GM12878 (cell line): Measurements from ENCODE around the gene MTHFD1L. TPM values are rescaled to one million over a fixed set of nuclear protein-coding genes. Genes with fewer than 3 reads are reported as not detected.

ENCODE experiments used
- ATAC-seq: fragments of 200-7000 bp; cut with Tn5 transposase; 3 replicates; pipeline ENCODE4 v1.9.1; 2020; ENCODE audit warnings: mild to moderate bottlenecking, moderate library complexity
- BruUV-seq: library from RNA; stranded (reverse); fragments of 400-500 nt; replicated peaks from 2 replicates; lab custom pipeline; 2021; lab: Mats Ljungman, UMichigan
- CTCF ChIA-PET: fragments of 300-600 bp; sonication (Branson Sonifier 250); formaldehyde crosslinking; extraction: SDS; loops from one replicate; lab custom pipeline; 2021; ENCODE audit warnings: inconsistent platforms; lab: Yijun Ruan, JAX
- POLR2A ChIA-PET: fragments of 350-600 bp; formaldehyde crosslinking; extraction: SDS; loops from one replicate; lab custom pipeline; 2021; ENCODE audit warnings: inconsistent platforms; lab: Charles Lee
- RAD21 ChIA-PET: fragments of 300-600 bp; sonication (Branson Sonifier 250); formaldehyde crosslinking; loops from one replicate; lab custom pipeline; 2023; ENCODE audit warnings: antibody characterized with exemption; ENCODE audit not compliant: unreplicated experiment; lab: Charles Lee
- SMC1A ChIA-PET: fragments of 300-600 bp; sonication (Branson Sonifier 250); formaldehyde crosslinking; loops from one replicate; lab custom pipeline; 2023; ENCODE audit not compliant: unreplicated experiment, uncharacterized antibody; lab: Charles Lee
- DNase-seq: peaks from one replicate; pipeline ENCODE4 v3.0.0-alpha.2; 2011; ENCODE audit warnings: low read depth, low spot score
- FAIRE-seq: peaks from 3 replicates; lab custom pipeline; 2011; peaks lifted over from hg19 to GRCh38; lab: Jason Lieb, UNC
- H2AFZ ChIP-seq: 2 replicates; pipeline ENCODE4 v1.6.0; 2011; ENCODE audit warnings: low read depth, low read length, control low read depth; ENCODE audit not compliant: control insufficient read depth
- H3K27ac ChIP-seq: 2 replicates; pipeline ENCODE4 v1.5.1; 2011; ENCODE audit warnings: control low read depth; ENCODE audit not compliant: control insufficient read depth, insufficient read depth
- H3K27me3 ChIP-seq, 2 experiments: replicated peaks in 1 of 2; 2 replicates each; pipeline versions ENCODE4 v1.6.0 to v1.6.1; 2011; ENCODE audit warnings: low read length in 1 of 2; ENCODE audit not compliant: control insufficient read depth in 2 of 2, insufficient read depth in 2 of 2
- H3K36me3 ChIP-seq, 2 experiments: 2 replicates each; pipeline ENCODE4 v1.5.1; 2011; ENCODE audit warnings: low read length in 1 of 2; ENCODE audit not compliant: control insufficient read depth in 2 of 2, insufficient read depth in 2 of 2
- H3K4me1 ChIP-seq: 2 replicates; pipeline ENCODE4 v1.6.1; 2011; ENCODE audit warnings: mild to moderate bottlenecking, low read length, moderate library complexity, mixed read lengths; ENCODE audit not compliant: control insufficient read depth, insufficient read depth
- H3K4me2 ChIP-seq: 2 replicates; pipeline ENCODE4 v1.6.0; 2011; ENCODE audit warnings: control low read depth; ENCODE audit not compliant: control insufficient read depth, insufficient read depth
- H3K4me3 ChIP-seq: fragments of 200-600 bp; sonication (generic); 2 replicates; pipeline ENCODE4 v1.5.1; 2016
- H3K79me2 ChIP-seq: 2 replicates; pipeline ENCODE4 v1.6.0; 2011; ENCODE audit warnings: low read length; ENCODE audit not compliant: control insufficient read depth, insufficient read depth
- H3K9ac ChIP-seq: 2 replicates; pipeline ENCODE4 v1.8.0; 2011; ENCODE audit warnings: low read length, control low read depth, mixed read lengths; ENCODE audit not compliant: control insufficient read depth, insufficient read depth
- H3K9me3 ChIP-seq: replicated peaks from 3 replicates; pipeline ENCODE4 v1.5.1; 2011; ENCODE audit warnings: mild to moderate bottlenecking, low read length; ENCODE audit not compliant: control insufficient read depth, insufficient read depth
- H4K20me1 ChIP-seq: 2 replicates; pipeline ENCODE4 v1.6.0; 2011; ENCODE audit not compliant: control insufficient read depth, insufficient read depth
- EGR1 ChIP-seq, 2 experiments: IDR thresholded peaks; 1 replicate in 1 of 2; 2 replicates in 1 of 2; pipeline ENCODE4 v1.6.1; 2011 to 2012; ENCODE audit warnings: low read depth in 2 of 2, low read length in 2 of 2, borderline replicate concordance in 1 of 2, mild to moderate bottlenecking in 1 of 2, moderate library complexity in 1 of 2
- GATAD2B ChIP-seq: fragments of 450-650 bp; conservative IDR thresholded peaks from 2 replicates; pipeline ENCODE4 v1.6.1; 2017; ENCODE audit warnings: low read depth, mild to moderate bottlenecking, moderate library complexity
- HDAC2 ChIP-seq: fragments of 200-600 bp; sonication (generic); IDR thresholded peaks from 2 replicates; pipeline ENCODE4 v1.6.1; 2017
- MEF2B ChIP-seq: fragments of 450-650 bp; IDR thresholded peaks from 2 replicates; pipeline ENCODE4 v1.6.1; 2018; ENCODE audit warnings: mild to moderate bottlenecking, moderate library complexity; ENCODE audit not compliant: partially characterized antibody, poor library complexity, severe bottlenecking
- NFIC ChIP-seq: IDR thresholded peaks from 2 replicates; pipeline ENCODE4 v1.6.1; 2012; ENCODE audit warnings: low read depth, mild to moderate bottlenecking, inconsistent platforms, low read length, moderate library complexity
- NFXL1 ChIP-seq: fragments of 450-650 bp; IDR thresholded peaks from 2 replicates; pipeline ENCODE4 v1.6.1; 2017; ENCODE audit warnings: antibody characterized with exemption, mild to moderate bottlenecking, borderline replicate concordance
- NFYB ChIP-seq: IDR thresholded peaks from 2 replicates; pipeline ENCODE4 v1.6.1; 2011; ENCODE audit warnings: low read depth, mild to moderate bottlenecking, low read length, improper control_type of control experiment, moderate library complexity; ENCODE audit not compliant: insufficient read depth
- NR2C1 ChIP-seq: fragments of 450-650 bp; IDR thresholded peaks from 2 replicates; pipeline ENCODE4 v1.6.1; 2017; ENCODE audit warnings: antibody characterized with exemption, mild to moderate bottlenecking, moderate library complexity
- POLR2A ChIP-seq: IDR thresholded peaks from 2 replicates; pipeline ENCODE4 v1.6.1; 2011; ENCODE audit warnings: low read depth, mild to moderate bottlenecking, low read length
- POLR2AphosphoS2 ChIP-seq: IDR thresholded peaks from 2 replicates; pipeline ENCODE4 v1.6.1; 2011; ENCODE audit warnings: low read depth, mild to moderate bottlenecking, low read length, improper control_type of control experiment, moderate library complexity
- RB1 ChIP-seq: fragments of 450-650 bp; formaldehyde crosslinking; IDR thresholded peaks from 2 replicates; pipeline ENCODE4 v1.6.1; 2017; ENCODE audit warnings: mild to moderate bottlenecking, borderline replicate concordance
- REST ChIP-seq: IDR thresholded peaks from 2 replicates; pipeline ENCODE4 v1.6.1; 2012; ENCODE audit warnings: mild to moderate bottlenecking, low read depth, low read length
- SIN3A ChIP-seq: IDR thresholded peaks from 2 replicates; pipeline ENCODE4 v1.6.1; 2012; ENCODE audit warnings: low read depth, low read length, improper control_type of control experiment
- SMAD1 ChIP-seq: fragments of 450-650 bp; IDR thresholded peaks from 2 replicates; pipeline ENCODE4 v1.6.1; 2018; ENCODE audit warnings: mild to moderate bottlenecking, low read depth; ENCODE audit not compliant: partially characterized antibody
- SP1 ChIP-seq: IDR thresholded peaks from one replicate; pipeline ENCODE4 v1.6.1; 2011; ENCODE audit warnings: low read depth, low read length
- SPI1 ChIP-seq: IDR thresholded peaks from 2 replicates; pipeline ENCODE4 v1.6.1; 2011; ENCODE audit warnings: low read depth, mild to moderate bottlenecking, low read length, moderate library complexity, borderline replicate concordance; ENCODE audit not compliant: insufficient read depth
- TCF7 ChIP-seq: IDR thresholded peaks from 2 replicates; pipeline ENCODE4 v1.6.1; 2014; ENCODE audit warnings: antibody characterized with exemption, borderline replicate concordance
- ZBED1 ChIP-seq: IDR thresholded peaks from 2 replicates; pipeline ENCODE4 v1.6.1; 2016; ENCODE audit warnings: borderline replicate concordance
- WGBS: methylation state at CpG from one replicate; pipeline ENCODE4 v1.1.6; 2016; ENCODE audit warnings: low lambda C conversion rate; ENCODE audit not compliant: insufficient replicate concordance, insufficient coverage; ENCODE audit errors: missing lambda C conversion rate; 5-methylcytosine and 5-hydroxymethylcytosine counted together
- in situ Hi-C: fragments of 300-500 bp; cut with MboI; formaldehyde crosslinking; loops from 9 replicates; pipeline ENCODE4 v1.14.3; 2018; ENCODE audit warnings: mixed read lengths
- intact Hi-C: fragments of 100-400 bp; cut with micrococcal nuclease; formaldehyde crosslinking; loops from one replicate; pipeline ENCODE4 v1.14.2; 2022; ENCODE audit not compliant: unreplicated experiment
- polyA plus RNA-seq, 11 experiments: library from polyadenylated mRNA; depleted of rRNA in 4 of 11; unstranded in 6 of 11; stranded (reverse) in 5 of 11; fragments of >200 nt; fragmentation: Nextera tagmentation in 4 of 11; fragmentation: Illumina TruSeq in 1 of 11; extraction: Ambion mirVana in 4 of 11; extraction: Trizol in 1 of 11; gene quantifications; 1 replicate in 1 of 11; 2 replicates in 10 of 11; pipeline versions ENCODE4 v1.2.1 to v1.2.3, GENCODE V29; 2011 to 2016; ENCODE audit warnings: inconsistent platforms in 2 of 11, missing spikeins in 2 of 11, low read depth in 1 of 11
- total RNA-seq, 4 experiments: library from RNA; depleted of rRNA in 3 of 4; stranded (reverse); fragments of >200 nt in 3 of 4; fragmentation: Illumina TruSeq in 1 of 4; extraction: Trizol in 1 of 4; gene quantifications; 2 replicates each; pipeline versions ENCODE4 v1.2.1 to v1.2.3, GENCODE V29; 2013 to 2021
- TF ChIP-seq, protein P1 (sequence below): fragments of 450-650 bp; IDR thresholded peaks from 2 replicates; pipeline ENCODE4 v1.6.1; 2016; ENCODE audit warnings: mild to moderate bottlenecking

The MTHFD1L gene
- total and polyA plus RNA-seq, 10 of the 15 experiments (the other 5 are each of a cell fraction or from before 2014, with no cell fraction given): 11.7 to 75.5 (median 28.8) TPM

DNA sequence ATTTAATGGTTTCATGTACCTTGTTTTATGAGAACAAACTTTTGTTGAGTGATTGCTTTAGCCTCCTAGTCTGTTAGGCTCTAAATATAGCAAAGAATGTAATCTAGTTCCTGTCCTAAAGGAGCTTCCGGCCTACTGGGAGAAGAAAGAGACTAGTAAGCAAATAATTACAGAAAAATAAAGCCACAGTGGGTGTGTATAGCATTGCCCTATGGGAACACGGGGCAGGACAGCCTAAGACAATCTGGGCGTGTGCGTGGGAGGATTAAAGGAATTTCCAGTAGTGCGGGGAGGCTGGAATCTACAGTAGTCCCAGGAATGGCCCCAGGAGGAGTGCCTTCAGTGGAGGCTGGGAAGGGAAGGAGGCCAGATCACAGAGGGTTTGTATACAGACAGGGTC, 276.2 kb downstream of the MTHFD1L start (continued):
- TF ChIP-seq MEF2B (no peak), SIN3A (no peak), EGR1 (IDR thresholded peaks at IDR 0.05; ENCODE audit: borderline replicate concordance in 1 of 2, low read depth in 2 of 2, low read length in 2 of 2) (no peak), TCF7 (no peak), GATAD2B (no peak), ZBED1 (no peak)
- TF ChIP-seq, all 136 proteins: peak for 0

GRCh38 chr6:151142676-151143075, 277.2 kb downstream of the MTHFD1L start:
- intact Hi-C loops (no loop called here), in situ Hi-C loops (no loop called here)
- FAIRE-seq: no peak
- ChIA-PET CTCF (no interaction called here), POLR2A (no interaction called here), SMC1A (no interaction called here), RAD21 (no interaction called here)
- no peak overlapping the region for H2AFZ ChIP-seq
- 77% methylated on average over 5 of the region's 5 CpGs for WGBS
- no peaks in the 10 kb centered on the region for H3K4me1 ChIP-seq
- no peak overlapping the region for H3K4me3 ChIP-seq
- H3K79me2 ChIP-seq: no peaks in the 10 kb centered on the region
- H4K20me1 ChIP-seq: no peaks in the 10 kb centered on the region
- no peaks in the 10 kb centered on the region for H3K9me3 ChIP-seq
- no peak overlapping the region for H3K4me2 ChIP-seq
- no peak for DNase-seq
- no peak overlapping the region for H3K27ac ChIP-seq
- H3K27me3 ChIP-seq: no peaks in the 10 kb centered on the region
- no peaks in the 10 kb centered on the region for H3K36me3 ChIP-seq
- BruUV-seq: no TSS peak
- no peak overlapping the region for H3K9ac ChIP-seq
- ATAC-seq: no peak
- TF ChIP-seq, protein P1, sequence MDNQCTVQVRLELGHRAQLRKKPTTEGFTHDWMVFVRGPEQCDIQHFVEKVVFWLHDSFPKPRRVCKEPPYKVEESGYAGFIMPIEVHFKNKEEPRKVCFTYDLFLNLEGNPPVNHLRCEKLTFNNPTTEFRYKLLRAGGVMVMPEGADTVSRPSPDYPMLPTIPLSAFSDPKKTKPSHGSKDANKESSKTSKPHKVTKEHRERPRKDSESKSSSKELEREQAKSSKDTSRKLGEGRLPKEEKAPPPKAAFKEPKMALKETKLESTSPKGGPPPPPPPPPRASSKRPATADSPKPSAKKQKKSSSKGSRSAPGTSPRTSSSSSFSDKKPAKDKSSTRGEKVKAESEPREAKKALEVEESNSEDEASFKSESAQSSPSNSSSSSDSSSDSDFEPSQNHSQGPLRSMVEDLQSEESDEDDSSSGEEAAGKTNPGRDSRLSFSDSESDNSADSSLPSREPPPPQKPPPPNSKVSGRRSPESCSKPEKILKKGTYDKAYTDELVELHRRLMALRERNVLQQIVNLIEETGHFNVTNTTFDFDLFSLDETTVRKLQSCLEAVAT: no peak
- TF ChIP-seq NFXL1 (no peak), SP1 (no peak), POLR2AphosphoS2 (no peak), NFYB (no peak), RB1 (no peak), EGR1 (IDR thresholded peaks at IDR 0.05; ENCODE audit: borderline replicate concordance in 1 of 2, low read depth in 2 of 2, low read length in 2 of 2) (no peak), NFIC (no peak), SMAD1 (no peak), NR2C1 (no peak), HDAC2 (no peak), SPI1 (no peak), REST (no peak), POLR2A (no peak)
